HepG2 (cell line): Measurements from ENCODE around the gene ICAM3. TPM values are rescaled to one million over a fixed set of nuclear protein-coding genes. Genes with fewer than 3 reads are reported as not detected.

ENCODE experiments used
- AKAP8 ChIP-seq: sonication (generic); formaldehyde crosslinking; IDR thresholded peaks from 2 replicates; pipeline ENCODE4 v1.5.1; 2020; ENCODE audit warnings: mild to moderate bottlenecking, missing genetic modification reagents
- CCAR2 ChIP-seq: fragments of 200-400 bp; formaldehyde crosslinking; optimal IDR thresholded peaks from 2 replicates; pipeline ENCODE3; 2018; ENCODE audit warnings: low read depth, mild to moderate bottlenecking, low read length, moderate library complexity
- CEBPG ChIP-seq: IDR thresholded peaks from 2 replicates; pipeline ENCODE4 v1.6.1; 2016
- FOXM1 ChIP-seq: sonication (generic); formaldehyde crosslinking; IDR thresholded peaks from 2 replicates; pipeline ENCODE4 v1.5.0; 2020; ENCODE audit warnings: missing genetic modification reagents
- FOXO1 ChIP-seq: sonication (generic); formaldehyde crosslinking; IDR thresholded peaks from 2 replicates; pipeline ENCODE4 v1.4.0; 2020; ENCODE audit warnings: missing genetic modification reagents
- GATAD2A ChIP-seq: IDR thresholded peaks from 2 replicates; pipeline ENCODE4 v1.6.1; 2016
- HDAC6 ChIP-seq: fragments of 200-600 bp; sonication (generic); IDR thresholded peaks from 2 replicates; pipeline ENCODE4 v1.7.0; 2017; ENCODE audit warnings: mild to moderate bottlenecking, antibody characterized with exemption, low read length, low read depth
- MTF2 ChIP-seq: sonication (generic); formaldehyde crosslinking; IDR thresholded peaks from 2 replicates; pipeline ENCODE4 v1.5.0; 2020; ENCODE audit warnings: missing genetic modification reagents, borderline replicate concordance
- SALL1 ChIP-seq: sonication (generic); formaldehyde crosslinking; IDR thresholded peaks from 2 replicates; pipeline ENCODE4 v1.8.0; 2022; ENCODE audit warnings: mild to moderate bottlenecking, missing genetic modification reagents
- SCMH1 ChIP-seq: sonication (generic); formaldehyde crosslinking; IDR thresholded peaks from 2 replicates; pipeline ENCODE4 v1.9.0; 2021; ENCODE audit warnings: missing genetic modification reagents, mild to moderate bottlenecking, borderline replicate concordance
- SMYD3 ChIP-seq: sonication (generic); formaldehyde crosslinking; IDR thresholded peaks from 2 replicates; pipeline ENCODE4 v1.8.1; 2023; ENCODE audit warnings: mild to moderate bottlenecking, missing genetic modification reagents
- SRSF9 ChIP-seq: fragments of 200-400 bp; formaldehyde crosslinking; IDR thresholded peaks from 2 replicates; pipeline ENCODE4 v1.6.1; 2018; ENCODE audit warnings: borderline replicate concordance, mild to moderate bottlenecking, low read depth, low read length; ENCODE audit not compliant: insufficient read depth, poor library complexity, severe bottlenecking
- THYN1 ChIP-seq: sonication (generic); formaldehyde crosslinking; IDR thresholded peaks from 2 replicates; pipeline ENCODE4 v1.8.1; 2023; ENCODE audit warnings: low read depth, mild to moderate bottlenecking, moderate library complexity, missing genetic modification reagents, borderline replicate concordance
- ZNF205 ChIP-seq: IDR thresholded peaks from 2 replicates; pipeline ENCODE4 v1.6.1; 2018; ENCODE audit warnings: missing biosample characterization, missing genetic modification reagents
- ZNF251 ChIP-seq: sonication (generic); formaldehyde crosslinking; IDR thresholded peaks from 2 replicates; pipeline ENCODE4 v1.9.0; 2021; ENCODE audit warnings: mild to moderate bottlenecking, missing genetic modification reagents
- ZNF350 ChIP-seq: sonication (generic); formaldehyde crosslinking; IDR thresholded peaks from 2 replicates; pipeline ENCODE4 v1.4.0; 2020; ENCODE audit warnings: mild to moderate bottlenecking, low read depth, missing genetic modification reagents, borderline replicate concordance
- ZNF562 ChIP-seq: sonication (generic); formaldehyde crosslinking; IDR thresholded peaks from 2 replicates; pipeline ENCODE4 v1.8.0; 2022; ENCODE audit warnings: missing genetic modification reagents, borderline replicate concordance
- ZNF772 ChIP-seq: sonication (generic); formaldehyde crosslinking; IDR thresholded peaks from 2 replicates; pipeline ENCODE4 v1.5.0; 2020; ENCODE audit warnings: mild to moderate bottlenecking, missing genetic modification reagents
- ZNF773 ChIP-seq: sonication (generic); formaldehyde crosslinking; IDR thresholded peaks from 2 replicates; pipeline ENCODE4 v1.4.0; 2020; ENCODE audit warnings: missing genetic modification reagents, borderline replicate concordance
- ZSCAN9 ChIP-seq: IDR thresholded peaks from 2 replicates; pipeline ENCODE4 v1.6.1; 2016; ENCODE audit warnings: borderline replicate concordance
- polyA plus RNA-seq, 8 experiments: library from polyadenylated mRNA; depleted of rRNA in 3 of 8; stranded (reverse) in 7 of 8; unstranded in 1 of 8; fragments of >200 nt; fragmentation: Illumina TruSeq in 4 of 8; extraction: Trizol in 4 of 8; gene quantifications; 2 replicates each; pipeline versions ENCODE4 v1.2.1 to v1.2.3, GENCODE V29; 2011 to 2016; ENCODE audit warnings: low read depth in 4 of 8, missing spikeins in 1 of 8, mixed read lengths in 1 of 8; ENCODE audit not compliant: insufficient read depth in 1 of 8
- total RNA-seq, 5 experiments: library from RNA; depleted of rRNA; stranded (reverse); fragments of >200 nt; fragmentation: Illumina TruSeq; extraction: Trizol; gene quantifications; 2 replicates each; pipeline ENCODE4 v1.2.3, GENCODE V29; 2016; ENCODE audit warnings: low read depth in 1 of 5
- TF ChIP-seq, protein P1 (sequence below): sonication (generic); formaldehyde crosslinking; IDR thresholded peaks from 2 replicates; pipeline ENCODE4 v1.8.1; 2023; ENCODE audit warnings: mild to moderate bottlenecking, missing genetic modification reagents, borderline replicate concordance
- TF ChIP-seq, protein P2 (sequence below): sonication (generic); formaldehyde crosslinking; IDR thresholded peaks from 2 replicates; pipeline ENCODE4 v1.5.1; 2020; ENCODE audit warnings: mild to moderate bottlenecking, missing genetic modification reagents, moderate library complexity
- TF ChIP-seq, protein P3 (sequence below): sonication (generic); formaldehyde crosslinking; conservative IDR thresholded peaks from 2 replicates; pipeline ENCODE4 v1.4.0; 2020; ENCODE audit warnings: mild to moderate bottlenecking, missing genetic modification reagents, moderate library complexity

ICAM3 gene
- total and polyA plus RNA-seq, 2 of the 13 experiments (the other 11 are each of a cell fraction or from before 2014, with no cell fraction given) = 14.1 to 21.0 TPM

DNA sequence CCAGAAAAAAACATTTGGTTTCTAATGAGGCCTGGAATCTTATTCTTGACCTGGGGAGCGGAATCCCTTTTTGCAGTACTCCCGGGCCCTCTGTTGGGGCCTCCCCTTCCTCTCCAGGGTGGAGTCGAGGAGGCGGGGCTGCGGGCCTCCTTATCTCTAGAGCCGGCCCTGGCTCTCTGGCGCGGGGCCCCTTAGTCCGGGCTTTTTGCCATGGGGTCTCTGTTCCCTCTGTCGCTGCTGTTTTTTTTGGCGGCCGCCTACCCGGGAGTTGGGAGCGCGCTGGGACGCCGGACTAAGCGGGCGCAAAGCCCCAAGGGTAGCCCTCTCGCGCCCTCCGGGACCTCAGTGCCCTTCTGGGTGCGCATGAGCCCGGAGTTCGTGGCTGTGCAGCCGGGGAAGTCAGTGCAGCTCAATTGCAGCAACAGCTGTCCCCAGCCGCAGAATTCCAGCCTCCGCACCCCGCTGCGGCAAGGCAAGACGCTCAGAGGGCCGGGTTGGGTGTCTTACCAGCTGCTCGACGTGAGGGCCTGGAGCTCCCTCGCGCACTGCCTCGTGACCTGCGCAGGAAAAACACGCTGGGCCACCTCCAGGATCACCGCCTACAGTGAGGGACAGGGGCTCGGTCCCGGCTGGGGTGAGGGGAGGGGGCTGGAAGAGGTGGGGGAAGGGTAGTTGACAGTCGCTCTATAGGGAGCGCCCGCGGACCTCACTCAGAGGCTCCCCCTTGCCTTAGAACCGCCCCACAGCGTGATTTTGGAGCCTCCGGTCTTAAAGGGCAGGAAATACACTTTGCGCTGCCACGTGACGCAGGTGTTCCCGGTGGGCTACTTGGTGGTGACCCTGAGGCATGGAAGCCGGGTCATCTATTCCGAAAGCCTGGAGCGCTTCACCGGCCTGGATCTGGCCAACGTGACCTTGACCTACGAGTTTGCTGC lies 52.4 kb downstream of the ICAM3 start, which contains the start of gene ICAM4 (continued):
- TF ChIP-seq ZNF251 (CRISPR knock-in tag) = no peak
- TF ChIP-seq, protein P1, sequence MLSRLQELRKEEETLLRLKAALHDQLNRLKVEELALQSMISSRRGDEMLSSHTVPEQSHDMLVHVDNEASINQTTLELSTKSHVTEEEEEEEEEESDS = no peak
- no peak for TF ChIP-seq HDAC6
- TF ChIP-seq ZNF205 (CRISPR knock-in tag) = no peak
- TF ChIP-seq MTF2 (CRISPR knock-in tag) = no peak
- 0 out of 2 replicates have a peak, but pooled peaks have one; percentile 81 for TF ChIP-seq ZNF772 (CRISPR knock-in tag)
- no peak for TF ChIP-seq SRSF9
- no peak for TF ChIP-seq ZNF773 (CRISPR knock-in tag)
- no peak for TF ChIP-seq FOXO1
- TF ChIP-seq GATAD2A (CRISPR knock-in tag) = no peak
- TF ChIP-seq ZSCAN9 (CRISPR knock-in tag) = no peak
- 0 out of 2 replicates have a peak, but pooled peaks have one; percentile 47 for TF ChIP-seq AKAP8 (CRISPR knock-in tag)
- TF ChIP-seq ZNF350 = no peak
- no peak for TF ChIP-seq CCAR2
- TF ChIP-seq FOXM1 (CRISPR knock-in tag) = no peak
- no peak for TF ChIP-seq SCMH1 (CRISPR knock-in tag)
- no peak for TF ChIP-seq ZNF562 (CRISPR knock-in tag)
- TF ChIP-seq SMYD3 (CRISPR knock-in tag) = no peak
- TF ChIP-seq, protein P2, sequence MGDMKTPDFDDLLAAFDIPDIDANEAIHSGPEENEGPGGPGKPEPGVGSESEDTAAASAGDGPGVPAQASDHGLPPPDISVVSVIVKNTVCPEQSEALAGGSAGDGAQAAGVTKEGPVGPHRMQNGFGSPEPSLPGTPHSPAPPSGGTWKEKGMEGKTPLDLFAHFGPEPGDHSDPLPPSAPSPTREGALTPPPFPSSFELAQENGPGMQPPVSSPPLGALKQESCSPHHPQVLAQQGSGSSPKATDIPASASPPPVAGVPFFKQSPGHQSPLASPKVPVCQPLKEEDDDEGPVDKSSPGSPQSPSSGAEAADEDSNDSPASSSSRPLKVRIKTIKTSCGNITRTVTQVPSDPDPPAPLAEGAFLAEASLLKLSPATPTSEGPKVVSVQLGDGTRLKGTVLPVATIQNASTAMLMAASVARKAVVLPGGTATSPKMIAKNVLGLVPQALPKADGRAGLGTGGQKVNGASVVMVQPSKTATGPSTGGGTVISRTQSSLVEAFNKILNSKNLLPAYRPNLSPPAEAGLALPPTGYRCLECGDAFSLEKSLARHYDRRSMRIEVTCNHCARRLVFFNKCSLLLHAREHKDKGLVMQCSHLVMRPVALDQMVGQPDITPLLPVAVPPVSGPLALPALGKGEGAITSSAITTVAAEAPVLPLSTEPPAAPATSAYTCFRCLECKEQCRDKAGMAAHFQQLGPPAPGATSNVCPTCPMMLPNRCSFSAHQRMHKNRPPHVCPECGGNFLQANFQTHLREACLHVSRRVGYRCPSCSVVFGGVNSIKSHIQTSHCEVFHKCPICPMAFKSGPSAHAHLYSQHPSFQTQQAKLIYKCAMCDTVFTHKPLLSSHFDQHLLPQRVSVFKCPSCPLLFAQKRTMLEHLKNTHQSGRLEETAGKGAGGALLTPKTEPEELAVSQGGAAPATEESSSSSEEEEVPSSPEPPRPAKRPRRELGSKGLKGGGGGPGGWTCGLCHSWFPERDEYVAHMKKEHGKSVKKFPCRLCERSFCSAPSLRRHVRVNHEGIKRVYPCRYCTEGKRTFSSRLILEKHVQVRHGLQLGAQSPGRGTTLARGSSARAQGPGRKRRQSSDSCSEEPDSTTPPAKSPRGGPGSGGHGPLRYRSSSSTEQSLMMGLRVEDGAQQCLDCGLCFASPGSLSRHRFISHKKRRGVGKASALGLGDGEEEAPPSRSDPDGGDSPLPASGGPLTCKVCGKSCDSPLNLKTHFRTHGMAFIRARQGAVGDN (CRISPR knock-in tag) = peak; percentile 88
- TF ChIP-seq CEBPG (CRISPR knock-in tag) = no peak
- TF ChIP-seq, protein P3, sequence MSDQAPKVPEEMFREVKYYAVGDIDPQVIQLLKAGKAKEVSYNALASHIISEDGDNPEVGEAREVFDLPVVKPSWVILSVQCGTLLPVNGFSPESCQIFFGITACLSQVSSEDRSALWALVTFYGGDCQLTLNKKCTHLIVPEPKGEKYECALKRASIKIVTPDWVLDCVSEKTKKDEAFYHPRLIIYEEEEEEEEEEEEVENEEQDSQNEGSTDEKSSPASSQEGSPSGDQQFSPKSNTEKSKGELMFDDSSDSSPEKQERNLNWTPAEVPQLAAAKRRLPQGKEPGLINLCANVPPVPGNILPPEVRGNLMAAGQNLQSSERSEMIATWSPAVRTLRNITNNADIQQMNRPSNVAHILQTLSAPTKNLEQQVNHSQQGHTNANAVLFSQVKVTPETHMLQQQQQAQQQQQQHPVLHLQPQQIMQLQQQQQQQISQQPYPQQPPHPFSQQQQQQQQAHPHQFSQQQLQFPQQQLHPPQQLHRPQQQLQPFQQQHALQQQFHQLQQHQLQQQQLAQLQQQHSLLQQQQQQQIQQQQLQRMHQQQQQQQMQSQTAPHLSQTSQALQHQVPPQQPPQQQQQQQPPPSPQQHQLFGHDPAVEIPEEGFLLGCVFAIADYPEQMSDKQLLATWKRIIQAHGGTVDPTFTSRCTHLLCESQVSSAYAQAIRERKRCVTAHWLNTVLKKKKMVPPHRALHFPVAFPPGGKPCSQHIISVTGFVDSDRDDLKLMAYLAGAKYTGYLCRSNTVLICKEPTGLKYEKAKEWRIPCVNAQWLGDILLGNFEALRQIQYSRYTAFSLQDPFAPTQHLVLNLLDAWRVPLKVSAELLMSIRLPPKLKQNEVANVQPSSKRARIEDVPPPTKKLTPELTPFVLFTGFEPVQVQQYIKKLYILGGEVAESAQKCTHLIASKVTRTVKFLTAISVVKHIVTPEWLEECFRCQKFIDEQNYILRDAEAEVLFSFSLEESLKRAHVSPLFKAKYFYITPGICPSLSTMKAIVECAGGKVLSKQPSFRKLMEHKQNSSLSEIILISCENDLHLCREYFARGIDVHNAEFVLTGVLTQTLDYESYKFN (CRISPR knock-in tag) = peak; percentile 47; the same call in 1 of the 2 replicates
- TF ChIP-seq SALL1 (CRISPR knock-in tag) = peak; percentile 51
- no peak for TF ChIP-seq THYN1 (CRISPR knock-in tag)
